ENCODE data around the gene TSSK6.
A peak's percentile ranks its signal among the peaks of the same experiment; 100 is the strongest.

The TSSK6 gene

DNA sequence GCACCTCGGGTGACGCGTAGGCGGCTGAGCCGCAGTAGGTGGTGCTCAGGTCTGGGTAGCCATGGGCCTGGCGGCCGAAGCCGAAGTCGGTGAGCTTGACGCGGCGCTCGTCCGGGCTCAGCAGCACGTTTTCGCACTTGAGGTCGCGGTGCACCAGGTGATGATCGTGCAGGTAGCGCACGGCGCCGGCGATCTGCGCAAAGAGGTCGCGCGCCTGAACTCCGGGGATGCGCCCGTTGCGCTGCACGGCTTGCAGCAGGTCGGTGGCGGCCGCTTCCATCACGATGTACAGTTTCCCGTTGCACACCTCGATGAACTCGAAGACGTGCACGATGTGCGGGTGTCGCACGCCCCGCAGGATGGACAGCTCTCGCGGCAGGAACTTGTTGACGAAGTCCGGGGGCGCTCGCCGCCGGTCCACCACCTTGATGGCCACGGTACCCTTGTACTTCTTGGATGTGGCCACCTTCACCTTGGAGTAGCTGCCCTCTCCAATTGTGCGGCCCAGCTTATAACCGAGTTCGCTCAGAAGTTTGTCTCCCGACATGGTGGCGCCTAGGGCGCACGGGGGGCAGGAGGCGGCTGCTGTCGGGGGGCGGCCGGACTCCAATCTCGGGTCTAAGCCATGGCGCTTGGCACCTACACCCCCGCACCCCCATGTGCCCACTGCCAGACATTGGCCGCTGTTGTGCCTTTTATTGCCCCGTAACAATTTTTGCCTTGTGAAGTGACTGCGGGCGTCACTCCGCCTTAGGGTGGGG lies at the start of gene TSSK6:
Gene TSSK6, minus strand, starts transcription at position 668 of the 761 bp plus-strand sequence. Its CDS starts 121 bp downstream, at position 547.
- no peak for DNase-seq

- no peak for DNase-seq
Measured at GRCh38 chr19:19563348-19563848, 48.0 kb upstream of the TSSK6 start.

DNA sequence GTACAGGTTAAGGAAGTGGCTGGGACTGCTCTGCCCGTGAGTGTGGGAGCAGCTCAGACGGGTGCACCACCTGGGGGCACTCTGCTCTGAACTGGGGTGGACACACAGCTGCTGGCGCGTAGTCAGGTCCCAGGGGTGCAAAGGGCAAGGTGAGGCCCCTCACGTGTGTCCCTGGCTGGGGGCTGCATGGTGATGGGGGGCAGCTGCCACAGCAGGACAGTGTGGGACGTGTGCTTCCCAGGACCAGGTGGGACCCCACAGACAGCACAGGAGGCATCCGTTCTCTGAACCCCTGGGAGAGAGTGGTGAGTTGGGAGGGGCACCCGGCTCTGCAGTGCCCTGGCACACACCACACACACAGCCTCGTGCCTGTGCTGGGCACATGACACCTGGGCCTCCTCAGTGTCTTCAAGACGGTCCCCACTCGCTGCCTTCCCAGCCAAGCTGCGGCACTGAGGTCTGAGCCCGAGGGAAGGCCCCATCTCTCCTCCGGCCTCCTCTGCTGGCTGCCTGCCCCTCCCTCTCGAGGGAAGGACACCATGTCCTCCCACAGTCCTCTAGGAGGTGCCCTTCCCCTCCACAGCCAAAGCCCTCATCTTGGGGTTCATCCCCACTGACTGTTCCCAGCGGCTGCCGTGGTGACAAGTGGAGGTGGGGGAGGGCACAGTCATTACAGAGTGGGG lies 47.5 kb upstream of the TSSK6 start:
- peak; percentile 23 for DNase-seq

DNA sequence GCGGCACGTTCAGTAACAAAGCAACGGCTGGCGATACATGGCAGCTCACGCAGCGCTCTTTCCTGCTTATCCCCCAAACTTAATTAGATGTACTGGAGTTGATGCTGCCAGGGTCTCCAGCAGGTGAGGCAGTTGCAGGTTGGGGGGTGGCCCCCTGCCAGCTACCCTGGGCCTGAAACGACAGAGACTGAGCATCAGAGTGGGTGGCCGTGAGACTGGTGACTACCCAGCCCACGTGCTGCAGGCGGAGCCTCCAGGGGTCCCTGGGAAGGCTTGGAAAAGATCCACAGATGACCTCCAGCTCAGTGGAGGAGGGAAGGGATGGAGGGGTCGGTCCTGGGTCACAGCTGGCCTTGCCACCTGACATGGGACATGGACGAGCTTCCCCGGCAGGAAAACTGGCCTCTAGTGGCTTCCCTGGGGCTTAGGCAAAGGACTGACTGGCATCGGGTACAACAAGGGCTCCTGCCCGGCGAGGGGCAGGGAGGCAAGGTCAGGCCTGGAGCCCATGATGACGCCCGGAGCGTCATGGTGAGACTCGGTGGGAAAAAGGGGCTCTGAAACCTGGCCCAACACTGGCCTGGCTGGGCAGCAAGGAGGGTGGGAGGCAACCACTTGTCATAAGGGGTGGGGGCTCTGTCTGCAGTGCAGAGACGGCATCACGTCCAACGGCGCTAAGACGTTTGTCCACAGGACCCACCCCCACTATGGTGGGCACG lies 46.8 kb upstream of the TSSK6 start:
- no peak for DNase-seq

- DNase-seq: no peak
Measured at GRCh38 chr19:19559931-19560330, 44.6 kb upstream of the TSSK6 start.

GRCh38 chr19:19558636-19559035 lies 43.3 kb upstream of the TSSK6 start:
- DNase-seq: no peak

DNA sequence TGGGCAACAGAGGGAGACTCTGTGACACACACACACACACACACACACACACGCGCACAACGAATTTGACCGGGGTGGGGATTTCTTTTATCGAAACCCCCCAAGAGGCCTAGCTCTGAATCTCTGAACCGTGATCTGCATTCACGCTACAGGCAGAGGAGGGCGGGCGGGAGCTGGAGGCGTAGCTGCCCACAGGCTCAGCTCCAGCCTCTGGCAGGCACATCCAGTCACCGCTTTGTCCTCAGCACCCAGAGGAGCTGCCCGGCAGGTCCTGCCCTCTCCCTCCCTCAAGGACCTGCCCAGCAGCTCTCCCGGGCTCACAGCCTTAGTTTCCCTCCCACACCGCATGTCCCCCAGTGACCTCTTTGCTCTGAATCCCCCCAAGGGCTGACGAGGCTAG lies 42.7 kb upstream of the TSSK6 start:
- no peak for DNase-seq

DNA sequence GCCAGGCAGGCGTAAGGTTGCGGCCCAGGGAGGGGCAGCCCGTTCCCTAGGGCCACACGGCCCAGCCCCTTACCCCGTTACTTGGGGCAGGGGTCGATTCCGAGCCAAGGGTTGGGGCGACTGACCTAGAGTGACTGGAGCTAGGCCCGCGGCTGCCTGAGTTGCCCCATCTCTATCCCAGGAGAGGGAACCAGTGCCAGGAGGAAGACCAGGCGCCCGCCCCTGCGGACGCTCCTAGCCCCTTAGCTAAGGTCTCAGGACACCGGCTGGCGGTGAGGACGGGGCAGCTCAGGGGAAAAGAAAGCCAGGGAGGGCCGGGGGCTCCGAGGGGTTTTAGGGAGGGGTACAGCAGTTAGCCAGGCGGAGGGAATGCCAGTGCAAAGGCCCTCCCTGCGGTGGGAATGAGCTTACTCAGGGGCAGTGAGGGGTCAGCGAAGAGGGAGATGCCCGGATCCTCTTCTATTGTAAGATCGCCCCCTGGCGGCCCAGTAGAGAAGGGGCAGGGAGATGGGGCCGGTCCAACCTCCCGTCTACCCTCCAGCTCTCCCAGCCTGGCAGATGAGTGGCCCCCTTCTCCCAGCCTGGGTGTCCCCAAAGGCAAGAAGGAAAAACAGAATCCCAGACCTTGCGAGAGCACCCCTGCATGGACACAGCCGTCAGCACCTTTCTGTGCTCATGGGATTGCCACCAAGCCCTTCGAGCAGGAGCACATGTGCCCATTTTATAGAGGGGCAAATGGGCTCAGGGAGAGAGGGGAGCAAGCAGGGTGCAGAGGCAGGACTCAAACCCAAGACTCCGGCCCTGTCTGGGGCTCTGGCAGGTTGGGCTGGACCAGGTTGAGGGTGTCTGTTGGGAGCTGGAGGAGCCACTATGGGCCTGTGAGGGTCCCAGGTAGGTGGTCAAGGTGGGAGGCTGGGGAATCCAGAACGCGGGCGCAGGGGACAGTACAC lies 39.0 kb upstream of the TSSK6 start:
- DNase-seq: no peak

DNA sequence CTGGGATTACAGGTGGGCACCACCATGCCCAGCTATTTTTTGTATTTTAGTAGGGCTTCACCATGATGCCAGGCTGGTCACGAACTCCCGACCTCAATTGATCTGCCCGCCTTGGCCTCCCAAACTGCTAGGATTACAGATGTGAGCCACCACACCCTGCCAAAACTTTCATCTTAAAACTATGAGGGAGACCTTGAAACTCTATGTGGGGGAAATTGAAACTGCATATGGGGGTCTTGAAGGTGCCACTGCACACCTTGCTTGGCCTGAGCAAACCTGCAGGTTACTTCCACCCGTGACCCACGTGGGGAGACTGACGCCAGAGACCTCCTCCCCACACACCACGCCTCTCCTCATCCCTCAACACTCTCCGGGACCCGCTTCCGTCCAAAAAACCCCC lies 38.3 kb upstream of the TSSK6 start:
- DNase-seq: no peak

GRCh38 chr19:19552798-19553197 lies 37.5 kb upstream of the TSSK6 start:
- DNase-seq: peak; percentile 31

- no peak for DNase-seq
Measured at GRCh38 chr19:19551853-19552192, 36.5 kb upstream of the TSSK6 start.

GRCh38 chr19:19550972-19551852 lies 35.9 kb upstream of the TSSK6 start:
- DNase-seq: no peak

DNA sequence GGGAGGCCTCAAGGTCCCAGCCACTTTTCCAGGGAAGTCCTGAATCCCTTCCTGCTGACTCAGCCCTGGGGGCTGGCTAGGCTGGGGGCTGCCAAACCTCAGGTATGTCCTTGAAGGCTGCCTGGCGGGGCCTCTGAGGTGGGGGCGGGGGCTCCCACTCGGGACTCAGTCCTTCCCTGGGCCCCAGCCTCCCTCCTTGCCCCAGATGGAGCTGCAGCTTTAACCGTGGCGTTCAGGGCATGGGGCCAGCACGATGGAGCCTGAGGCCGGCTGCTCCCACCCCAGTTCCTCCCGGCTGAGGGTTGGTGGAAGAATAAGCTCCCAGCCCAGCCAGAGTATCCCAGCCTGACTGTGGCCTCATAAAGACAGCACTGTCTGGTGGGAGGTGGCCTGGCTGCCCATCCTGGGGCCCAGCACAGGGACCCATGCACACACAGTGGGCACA lies 35.2 kb upstream of the TSSK6 start:
- no peak for DNase-seq

DNA sequence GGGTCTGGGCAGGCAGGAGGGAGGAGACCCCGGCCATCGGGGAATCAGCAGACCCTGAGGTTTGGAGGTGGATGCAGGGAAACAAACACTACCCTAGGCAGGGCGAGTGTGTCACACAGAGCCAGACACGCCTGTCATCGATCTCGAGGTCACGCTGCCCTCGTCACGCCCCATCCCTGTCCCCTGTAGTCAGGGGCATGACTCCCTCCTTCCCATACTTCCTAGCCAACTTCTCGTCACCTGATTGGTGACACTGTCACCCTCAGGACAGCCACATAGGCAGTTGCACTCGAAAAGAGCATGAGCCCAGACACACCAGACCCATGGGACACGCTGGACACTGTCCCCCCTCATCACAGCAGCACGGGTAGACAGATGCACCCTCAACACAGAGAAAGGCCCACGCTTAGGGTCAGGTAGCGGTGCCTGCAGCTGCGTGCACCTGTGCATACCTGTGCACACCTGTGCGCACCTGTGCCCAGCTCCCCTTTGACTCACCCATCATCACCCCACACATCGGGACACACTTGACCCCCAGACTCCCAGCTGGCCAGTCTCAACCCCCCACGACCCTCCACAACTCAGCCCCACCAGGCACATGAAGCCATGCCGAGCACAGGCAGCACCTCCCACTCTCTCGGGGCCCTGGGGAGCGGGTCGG lies 34.6 kb upstream of the TSSK6 start:
- DNase-seq: no peak

DNA sequence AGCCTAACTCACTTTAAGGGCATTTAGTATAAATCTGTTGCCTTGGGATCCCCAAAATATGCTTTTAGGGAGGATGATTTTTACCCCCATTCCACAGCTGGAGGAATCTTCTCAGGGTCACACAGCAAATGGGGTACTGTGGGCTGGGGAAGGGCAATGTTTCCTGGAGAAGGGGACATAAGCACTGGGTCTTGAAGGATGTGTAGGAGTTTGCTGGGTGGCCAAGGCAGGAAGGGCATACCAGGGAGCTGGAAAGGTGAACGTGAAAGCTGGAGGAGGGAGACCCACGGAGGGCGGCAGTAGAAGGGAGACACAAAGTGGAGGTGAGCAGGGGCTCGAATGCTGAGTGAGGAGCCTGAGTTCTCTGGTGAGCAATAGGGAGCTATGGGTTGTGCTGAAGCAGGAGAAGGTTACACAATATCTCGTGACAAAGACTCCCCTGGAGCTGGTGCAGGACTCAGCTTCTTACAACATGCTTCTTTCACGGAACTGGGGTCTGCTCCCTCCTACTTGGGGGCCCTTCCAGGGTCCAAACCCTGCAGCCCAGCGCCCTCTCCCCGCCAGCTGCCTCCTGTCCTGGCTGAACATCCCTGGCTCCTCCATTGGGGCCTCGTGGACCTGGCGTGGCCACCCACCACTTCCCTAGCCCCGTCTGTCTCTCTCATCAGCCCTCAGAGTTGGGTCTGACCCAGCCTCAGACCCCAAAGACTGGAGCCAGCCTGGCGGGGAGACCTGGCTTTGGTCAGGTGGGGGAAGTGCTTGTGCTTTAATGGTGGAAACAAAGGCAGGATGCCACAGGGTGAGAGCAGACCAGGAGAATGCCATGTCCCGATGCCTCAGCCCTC lies 33.8 kb upstream of the TSSK6 start:
- peak; percentile 68 for DNase-seq

- DNase-seq: no peak
Measured at GRCh38 chr19:19547674-19548336, 32.5 kb upstream of the TSSK6 start.

- DNase-seq: no peak
Measured at GRCh38 chr19:19546751-19547162, 31.4 kb upstream of the TSSK6 start.

GRCh38 chr19:19545707-19546106 lies 30.4 kb upstream of the TSSK6 start:
- DNase-seq: no peak

- DNase-seq: no peak
Measured at GRCh38 chr19:19544954-19545591, 29.7 kb upstream of the TSSK6 start.

Data from MV-4-11 (cell line).